Mucosa of gallbladder (tissue), 1 donor: Measurements from ENCODE around the gene CHRNA7. TPM values are rescaled to one million over a fixed set of nuclear protein-coding genes. Genes with fewer than 3 reads are reported as not detected.
"Not testable (repeated sequence)": the region's sequence is repeated elsewhere in the genome, so short reads cannot be mapped to it uniquely, and the experiment has no call there.

ENCODE experiments used
- DNase-seq: peaks from one replicate; pipeline ENCODE4 v3.0.0-alpha.2; 2020; ENCODE audit warnings: low spot score
- total RNA-seq: library from RNA; stranded (reverse); gene quantifications from one replicate; pipeline ENCODE4 v1.2.1, GENCODE V29; 2021
- donor health status: DM: no; HTN: no; CAD: no.

CHRNA7 gene
- total RNA-seq, 1 donor from 2014 or later = 4.2 TPM

GRCh38 chr15:32193780-32194179, 163.5 kb downstream of the CHRNA7 start:
- DNase-seq = not testable (repeated sequence)

- not testable (repeated sequence) for DNase-seq
Measured at GRCh38 chr15:32196206-32196605, 165.9 kb downstream of the CHRNA7 start.

GRCh38 chr15:32198938-32199337, 168.6 kb downstream of the CHRNA7 start:
- not testable (repeated sequence) for DNase-seq

GRCh38 chr15:32209081-32209480, 178.8 kb downstream of the CHRNA7 start:
- DNase-seq = not testable (repeated sequence)

GRCh38 chr15:32218666-32219065, 188.4 kb downstream of the CHRNA7 start:
- no peak for DNase-seq

Other genes starting within 250 kb of the CHRNA7 start
- 3.9 TPM for gene OTUD7A, start 159.8 kb upstream of the CHRNA7 start, total RNA-seq